Breast epithelium (tissue), 4 donors: ENCODE results near the gene S100A14. TPM values are rescaled to one million over a fixed set of nuclear protein-coding genes. Genes with fewer than 3 reads are reported as not detected.
A peak's percentile ranks its signal among the peaks of the same experiment; 100 is the strongest.

Experiments used
- DNase-seq, 2 donors: peaks; one replicate each; pipeline ENCODE4 v3.0.0-alpha.2; 2019; ENCODE audit warnings: low spot score in 2 of 2
- H3K27ac ChIP-seq, 2 donors: fragments of 200-600 bp; sonication (generic) in 1 of 2; one replicate each; pipeline ENCODE4 v1.5.1; 2016 to 2019; ENCODE audit warnings: mild to moderate bottlenecking in 1 of 2
- H3K27me3 ChIP-seq, 2 donors: fragments of 200-600 bp; sonication (generic) in 1 of 2; one replicate each; pipeline versions ENCODE4 v1.5.1 to v1.6.0; 2017 to 2019; ENCODE audit warnings: control low read depth in 1 of 2, mild to moderate bottlenecking in 1 of 2
- H3K36me3 ChIP-seq: fragments of 200-600 bp; one replicate; pipeline ENCODE4 v1.5.1; 2019
- H3K4me1 ChIP-seq, 2 donors: fragments of 200-600 bp; sonication (generic); one replicate each; pipeline ENCODE4 v1.5.1; 2016 to 2019; ENCODE audit warnings: control low read depth in 1 of 2
- H3K4me3 ChIP-seq, 3 donors: fragments of 200-600 bp; sonication (generic); 1 replicate in 2 of 3; 2 replicates in 1 of 3; pipeline ENCODE4 v1.5.1; 2016 to 2019; ENCODE audit warnings: mild to moderate bottlenecking in 3 of 3, moderate library complexity in 2 of 3
- H3K9me3 ChIP-seq, 2 donors: fragments of 200-600 bp; sonication (generic) in 1 of 2; one replicate each; pipeline ENCODE4 v1.5.1; 2016 to 2019; ENCODE audit warnings: control low read depth in 1 of 2
- CTCF ChIP-seq, 3 donors: fragments of 450-650 bp; IDR thresholded peaks; one replicate each; pipeline ENCODE4 v1.5.1; 2016 to 2017; ENCODE audit warnings: antibody characterized with exemption in 3 of 3, mild to moderate bottlenecking in 3 of 3, moderate library complexity in 3 of 3
- POLR2A ChIP-seq: fragments of 450-650 bp; IDR thresholded peaks from one replicate; pipeline ENCODE4 v1.6.1; 2016; ENCODE audit warnings: antibody characterized with exemption, mild to moderate bottlenecking, moderate library complexity
- POLR2AphosphoS5 ChIP-seq, 3 donors: sonication (generic); formaldehyde crosslinking; IDR thresholded peaks; one replicate each; pipeline ENCODE4 v1.6.1; 2017; ENCODE audit warnings: antibody characterized with exemption in 3 of 3
- intact Hi-C: fragments of 100-400 bp; cut with DNase I; formaldehyde crosslinking; loops from one replicate; pipeline ENCODE4 v1.15.1; 2023; ENCODE audit warnings: low total_unique reads
- total RNA-seq, 3 donors: library from RNA; depleted of rRNA; stranded (reverse); fragments of >200 nt; gene quantifications; one replicate each; pipeline ENCODE4 v1.1.0, GENCODE V29; 2016

S100A14 gene
- total RNA-seq, 3 donors from 2014 or later, result 70.1 to 99.2 TPM; not detected in 1

GRCh38 chr1:153568367-153569099 is 47.6 kb downstream of the S100A14 start:
- peak; percentile 86 to 94 for DNase-seq
- Histone ChIP-seq H3K27ac (peak overlapping the region; percentile 99), H3K4me3 (peak overlapping the region; percentile 14 to 27 (median 24)), H3K27me3 (no peaks in the 10 kb centered on the region), H3K9me3 (no peaks in the 10 kb centered on the region), H3K4me1 (peaks cover 11 to 25% of the 10 kb centered on the region in 2 donors), H3K36me3 (no peaks in the 10 kb centered on the region)
- intact Hi-C loops, result no loop called here
- no peak for TF ChIP-seq POLR2A
- peak; percentile 73 to 89 (median 87) for TF ChIP-seq POLR2AphosphoS5 (IDR thresholded peaks at IDR 0.05)
- TF ChIP-seq CTCF (IDR thresholded peaks at IDR 0.05), result peak; percentile 99

- intact Hi-C loops, result no loop called here
- Histone ChIP-seq H3K4me3 (peak overlapping the region; percentile 14 to 27 (median 24)), H3K27ac (peak overlapping the region; percentile 99), H3K27me3 (no peaks in the 10 kb centered on the region), H3K9me3 (no peaks in the 10 kb centered on the region), H3K36me3 (no peaks in the 10 kb centered on the region), H3K4me1 (peaks cover 11 to 25% of the 10 kb centered on the region in 2 donors)
- TF ChIP-seq POLR2A, result no peak
- TF ChIP-seq CTCF (IDR thresholded peaks at IDR 0.05), result no peak
- TF ChIP-seq POLR2AphosphoS5 (IDR thresholded peaks at IDR 0.05), result no peak
- DNase-seq, result no peak
These were observed 48.3 kb downstream of the S100A14 start for GRCh38 chr1:153567621-153568366.

DNA sequence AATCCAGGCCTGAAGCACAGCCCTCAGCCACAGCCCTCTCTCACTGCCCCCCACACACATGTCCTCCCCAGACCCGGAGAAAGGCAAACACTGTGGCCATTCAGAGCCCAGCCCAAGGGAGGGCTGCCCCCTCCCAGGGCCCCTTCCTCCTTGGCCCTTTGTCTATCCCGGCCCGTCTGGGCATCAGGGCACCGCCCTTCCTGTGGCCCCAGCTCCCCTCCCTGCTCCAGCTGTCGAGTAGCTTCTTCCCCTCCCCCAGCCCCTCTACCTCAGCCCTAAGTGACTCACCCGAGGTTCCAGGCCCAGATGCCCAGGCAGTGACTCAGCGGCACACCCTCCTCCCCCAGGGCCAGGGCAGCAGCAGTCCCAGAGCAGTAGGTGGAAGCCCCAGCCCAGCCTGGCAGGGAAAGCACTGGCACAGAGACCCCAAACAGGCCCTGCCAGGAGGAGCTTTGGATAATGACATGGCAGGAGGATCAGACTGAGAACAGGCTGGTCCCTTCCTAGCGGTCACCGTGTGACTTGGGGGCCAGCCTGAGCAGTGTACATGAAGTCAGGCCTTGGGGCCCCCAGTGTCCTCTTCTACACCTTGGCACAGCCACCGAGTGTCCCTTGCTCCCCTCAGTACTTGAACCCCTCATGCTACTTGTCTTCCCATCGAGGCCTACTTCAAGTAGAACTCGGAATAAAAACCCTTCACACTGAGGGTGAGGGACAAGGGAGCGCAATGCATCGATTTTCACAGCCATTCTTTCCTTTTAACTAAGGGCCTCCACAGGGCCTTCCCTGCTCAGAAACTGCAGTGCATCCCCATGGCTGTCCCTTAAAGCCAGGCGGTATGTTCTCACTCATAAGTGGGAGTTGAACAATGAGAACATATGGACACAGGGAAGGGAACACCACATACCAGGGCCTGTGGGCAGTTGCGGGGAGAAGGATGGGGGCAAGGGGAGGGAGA is 49.4 kb downstream of the S100A14 start:
- DNase-seq, result peak; percentile 96 to 98
- H3K4me1 ChIP-seq, result peaks cover 11 to 25% of the 10 kb centered on the region in 2 donors
- H3K27ac ChIP-seq, result peak overlapping the region; percentile 99
- TF ChIP-seq POLR2A, result no peak
- peak in 1 of 3 donors; percentile 17 for TF ChIP-seq CTCF (IDR thresholded peaks at IDR 0.05)
- peak; percentile 72 to 95 (median 87) for TF ChIP-seq POLR2AphosphoS5 (IDR thresholded peaks at IDR 0.05)
- no peaks in the 10 kb centered on the region for H3K36me3 ChIP-seq
- H3K27me3 ChIP-seq, result no peaks in the 10 kb centered on the region
- H3K4me3 ChIP-seq, result peak overlapping the region in 1 of 3 donors; percentile 13
- no peaks in the 10 kb centered on the region for H3K9me3 ChIP-seq
- intact Hi-C loops, result no loop called here

DNA sequence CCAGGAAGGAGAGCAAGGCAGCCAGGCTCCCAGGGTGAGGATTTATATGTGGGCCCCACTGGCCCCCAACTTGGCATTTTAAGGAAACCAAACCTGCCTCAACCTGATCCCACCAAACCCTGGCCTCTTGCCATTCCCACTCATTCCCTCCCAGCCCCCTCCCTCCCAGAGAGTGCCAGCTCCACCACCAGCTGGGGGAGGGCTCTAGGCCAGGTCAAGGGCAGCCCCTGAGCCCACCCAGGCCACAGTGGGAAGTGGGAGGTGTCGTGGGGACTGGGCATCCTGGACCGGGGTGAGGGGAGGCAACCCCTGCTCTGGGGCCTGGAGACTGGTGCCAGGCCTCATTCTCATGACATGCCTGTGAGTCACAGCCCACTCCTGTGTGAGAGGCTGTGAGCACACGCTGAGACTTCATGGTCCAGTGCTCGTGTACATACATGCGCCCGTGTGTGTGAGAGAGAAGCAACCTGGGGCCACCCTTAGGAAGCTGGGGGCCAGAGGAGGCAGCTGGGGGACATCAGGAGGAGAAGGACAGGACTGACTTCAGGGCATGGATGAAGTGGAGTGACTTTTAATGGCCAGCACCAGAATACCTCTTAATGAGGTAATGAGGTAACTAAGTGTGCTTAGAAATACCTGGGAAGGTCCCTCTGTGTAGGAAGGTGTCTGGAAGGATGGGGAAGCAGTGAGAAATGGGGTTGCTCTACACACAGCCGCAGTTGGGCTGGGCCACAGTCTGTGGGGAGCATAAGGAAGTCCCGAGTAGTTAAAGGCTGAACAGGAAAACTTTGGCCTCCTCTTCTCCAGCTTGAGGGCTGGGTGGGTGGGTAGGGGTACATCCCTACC is 50.4 kb downstream of the S100A14 start, which contains the start of gene S100A2:
S100A2 (minus strand) TSS at position 316 of the 846 bp plus-strand sequence. CDS start 1,967 bp downstream, outside the sequence.
- peak within 1 kb of the TSS in 1 of 3 donors; percentile 13 for H3K4me3 ChIP-seq
- H3K4me1 ChIP-seq, result peaks cover 11 to 25% of the 10 kb centered on the region in 2 donors
- peak in 1 of 2 donors; percentile 49 for DNase-seq
- TF ChIP-seq POLR2AphosphoS5 (IDR thresholded peaks at IDR 0.05) (peak in 2 of 3 donors; percentile 22 to 52), POLR2A (no peak)
- H3K36me3 ChIP-seq, result no peaks in the 10 kb centered on the region
- no peaks in the 10 kb centered on the region for H3K27me3 ChIP-seq
- H3K9me3 ChIP-seq, result no peaks in the 10 kb centered on the region
- intact Hi-C loops, result loop anchor here (2.0 kb wide), 1 partner anchor 35 kb away; no protein-coding TSS in a partner anchor
- H3K27ac ChIP-seq, result peak within 1 kb of the TSS; percentile 99

Other genes starting within 250 kb of the S100A14 start
- gene S100A12, start 240.7 kb downstream of the S100A14 start, total RNA-seq, result 1 to 10 TPM in 2 of 3 donors, not detected in 1; 1.3 to 1.8 TPM
- gene S100A8, start 225.3 kb downstream of the S100A14 start, total RNA-seq, result 10 to 100 TPM; 13.1 to 37.4 (median 26.5) TPM
- not detected for gene S100A7A, start 199.8 kb downstream of the S100A14 start, total RNA-seq
- not detected for gene S100A7, start 155.7 kb downstream of the S100A14 start, total RNA-seq
- 100 to 1,000 TPM; 351 to 861 (median 423) TPM for gene S100A6, start 80.3 kb downstream of the S100A14 start, total RNA-seq
- gene S100A5, start 75.4 kb downstream of the S100A14 start, total RNA-seq, result not detected
- gene S100A4, start 70.5 kb downstream of the S100A14 start, total RNA-seq, result 1,000 to 10,000 TPM in 1 of 3 donors, 100 to 1,000 TPM in 2; 177 to 1,015 (median 198) TPM
- 1 to 10 TPM in 2 of 3 donors, under 1 TPM in 1; 0.44 to 2.6 (median 2.2) TPM for gene S100A3, start 67.1 kb downstream of the S100A14 start, total RNA-seq
- gene S100A2, start 50.5 kb downstream of the S100A14 start, total RNA-seq, result 1 to 10 TPM in 1 of 3 donors, under 1 TPM in 1, not detected in 1; 0.33 to 5.4 TPM
- 100 to 1,000 TPM in 2 of 3 donors, 10 to 100 TPM in 1; 52.0 to 154 (median 102) TPM for gene S100A16, start 3.2 kb downstream of the S100A14 start, total RNA-seq
- gene S100A13, start 11.2 kb upstream of the S100A14 start, total RNA-seq, result 100 to 1,000 TPM; 163 to 221 (median 198) TPM
- 10 to 100 TPM in 2 of 3 donors, 1 to 10 TPM in 1; 6.1 to 40.0 (median 28.5) TPM for gene S100A1, start 12.1 kb upstream of the S100A14 start, total RNA-seq
- 100 to 1,000 TPM in 1 of 3 donors, 10 to 100 TPM in 2; 37.1 to 112 (median 71.8) TPM for gene CHTOP, start 17.7 kb upstream of the S100A14 start, total RNA-seq
- 10 to 100 TPM; 43.3 to 70.7 (median 54.2) TPM for gene SNAPIN, start 42.4 kb upstream of the S100A14 start, total RNA-seq
- 100 to 1,000 TPM in 2 of 3 donors, 10 to 100 TPM in 1; 92.2 to 169 (median 147) TPM for gene ILF2, start 54.7 kb upstream of the S100A14 start, total RNA-seq
- gene NPR1, start 62.4 kb upstream of the S100A14 start, total RNA-seq, result 100 to 1,000 TPM in 1 of 3 donors, 10 to 100 TPM in 2; 19.9 to 134 (median 46.5) TPM
- 10 to 100 TPM; 46.5 to 53.4 (median 51.7) TPM for gene INTS3, start 111.7 kb upstream of the S100A14 start, total RNA-seq
- gene SLC27A3, start 159.1 kb upstream of the S100A14 start, total RNA-seq, result 10 to 100 TPM; 23.0 to 36.2 (median 31.5) TPM